ENCODE measurements around the gene NME4.
"Not testable (repeated sequence)": the region's sequence is repeated elsewhere in the genome, so short reads cannot be mapped to it uniquely, and the experiment has no call there.

DNA sequence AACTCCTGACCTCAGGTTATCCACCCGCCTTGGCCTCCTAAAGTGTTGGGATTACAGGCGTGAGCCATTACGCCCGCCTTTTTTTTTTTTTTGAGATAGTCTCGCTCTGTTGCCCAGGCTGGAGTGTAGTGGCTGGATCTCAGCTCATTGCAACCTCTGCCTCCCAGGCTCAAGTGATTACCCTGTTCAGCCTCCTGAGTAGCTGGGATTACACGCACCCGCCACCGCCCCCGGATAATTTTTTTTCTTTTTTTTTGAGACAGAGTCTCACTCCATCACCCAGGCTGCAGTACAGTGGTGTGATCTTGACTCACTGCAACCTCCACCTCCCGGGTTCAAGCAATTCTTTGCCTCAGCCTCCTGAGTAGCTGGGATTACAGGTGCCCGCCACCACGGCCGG lies 25.2 kb downstream of the NME4 start:
- TF ChIP-seq POLR2A (IDR thresholded peaks at IDR 0.05; ENCODE audit: low read length); GATA1 (IDR thresholded peaks at IDR 0.05; ENCODE audit: low read depth, low read length): not testable (repeated sequence)
